Left renal pelvis (tissue), 4 donors: ENCODE data around the gene OTOS. TPM values are rescaled to one million over a fixed set of nuclear protein-coding genes. Genes with fewer than 3 reads are reported as not detected.

Source experiments
- DNase-seq, 4 donors: peaks; one replicate each; pipeline ENCODE4 v3.0.0-alpha.2; 2013; ENCODE audit warnings: low read depth in 4 of 4, low spot score in 3 of 4
- polyA plus RNA-seq, 4 donors: library from polyadenylated mRNA; unstranded; fragments of 120-200 nt; gene quantifications; one replicate each; pipeline ENCODE4 v1.2.1, GENCODE V29; 2013; ENCODE audit not compliant: insufficient read length in 4 of 4

OTOS gene
- polyA plus RNA-seq, 4 donors, result 0.26 to 0.46 (median 0.33) TPM; not detected in 1

- no peak for DNase-seq
These were observed 27.6 kb upstream of the OTOS start for GRCh38 chr2:240168041-240168440.

GRCh38 chr2:240167588-240167880 lies 27.1 kb upstream of the OTOS start:
- no peak for DNase-seq

GRCh38 chr2:240166761-240167587 lies 26.5 kb upstream of the OTOS start:
- no peak for DNase-seq

- DNase-seq, result no peak
These were observed 25.7 kb upstream of the OTOS start for GRCh38 chr2:240166191-240166590.

- no peak for DNase-seq
These were observed 25.2 kb upstream of the OTOS start for GRCh38 chr2:240165661-240166060.

- DNase-seq, result no peak
These were observed 24.6 kb upstream of the OTOS start for GRCh38 chr2:240165034-240165433.

- DNase-seq, result no peak
These were observed 24.1 kb upstream of the OTOS start for GRCh38 chr2:240164586-240164985.

- DNase-seq, result no peak
These were observed 23.6 kb upstream of the OTOS start for GRCh38 chr2:240163844-240164574.

GRCh38 chr2:240162939-240163714 lies 22.7 kb upstream of the OTOS start:
- DNase-seq, result no peak

GRCh38 chr2:240162531-240162930 lies 22.1 kb upstream of the OTOS start:
- DNase-seq, result no peak

GRCh38 chr2:240162032-240162431 lies 21.6 kb upstream of the OTOS start:
- DNase-seq, result no peak

- DNase-seq, result no peak
These were observed 20.8 kb upstream of the OTOS start for GRCh38 chr2:240161087-240161750.

GRCh38 chr2:240160291-240161086 lies 20.0 kb upstream of the OTOS start:
- no peak for DNase-seq

- DNase-seq, result no peak
These were observed 18.9 kb upstream of the OTOS start for GRCh38 chr2:240159251-240159839.

- DNase-seq, result no peak
These were observed 16.7 kb upstream of the OTOS start for GRCh38 chr2:240157147-240157470.

- DNase-seq, result no peak
These were observed 16.1 kb upstream of the OTOS start for GRCh38 chr2:240156435-240157146.

GRCh38 chr2:240155745-240156390 lies 15.4 kb upstream of the OTOS start:
- DNase-seq, result no peak

- DNase-seq, result no peak
These were observed 14.7 kb upstream of the OTOS start for GRCh38 chr2:240155048-240155744.
